Measurements from ENCODE around the gene HLCS. TPM values are rescaled to one million over a fixed set of nuclear protein-coding genes. Genes with fewer than 3 reads are reported as not detected.

HLCS gene
- total RNA-seq, 4 donors from 2014 or later = 20.0 to 75.4 (median 32.8) TPM

- Histone ChIP-seq H3K36me3 (no peaks in the 10 kb centered on the region), H3K27me3 (no peaks in the 10 kb centered on the region), H3K27ac (no peak overlapping the region), H3K4me3 (no peak overlapping the region), H3K9me3 (no peaks in the 10 kb centered on the region), H3K4me1 (peaks cover 0 to 13% (median 10%) of the 10 kb centered on the region in 4 donors)
- in situ Hi-C loops (cut with MboI; ENCODE audit: low pct_ligation_motif_present in 1 of 4, low pct_unique_long_range_greater_than_20kb in 1 of 4, low sequenced_read_pairs in 3 of 4) = no loop called here
- WGBS, 2 donors (ENCODE audit: low coverage in 1 of 2) = 91 to 92% methylated on average over 4 of the region's 4 CpGs
- intact Hi-C loops (cut with DNase I; ENCODE audit: low total_unique reads) = no loop called here
- TF ChIP-seq POLR2AphosphoS5 (IDR thresholded peaks at IDR 0.05) (no peak), POLR2A (IDR thresholded peaks at IDR 0.05) (no peak)
- no peak for DNase-seq
Measured at GRCh38 chr21:36786186-36786585, 180.3 kb downstream of the HLCS start.

GRCh38 chr21:36785615-36786014 lies 180.9 kb downstream of the HLCS start:
- 60 to 93% methylated on average over 1 to 2 of the region's 2 CpGs for WGBS, 2 donors (ENCODE audit: low coverage in 1 of 2)
- no peak for DNase-seq
- TF ChIP-seq CTCF (IDR thresholded peaks at IDR 0.05) (no peak), POLR2AphosphoS5 (IDR thresholded peaks at IDR 0.05) (no peak), EP300 (IDR thresholded peaks at IDR 0.05; ENCODE audit: low read depth) (no peak), POLR2A (IDR thresholded peaks at IDR 0.05) (no peak)
- Histone ChIP-seq H3K4me1 (peaks cover 0 to 13% (median 10%) of the 10 kb centered on the region in 4 donors), H3K4me3 (no peak overlapping the region), H3K27ac (no peak overlapping the region), H3K27me3 (no peaks in the 10 kb centered on the region), H3K36me3 (no peaks in the 10 kb centered on the region), H3K9me3 (no peaks in the 10 kb centered on the region)
- intact Hi-C loops (cut with DNase I; ENCODE audit: low total_unique reads) (no loop called here), in situ Hi-C loops (cut with MboI; ENCODE audit: low pct_ligation_motif_present in 1 of 4, low pct_unique_long_range_greater_than_20kb in 1 of 4, low sequenced_read_pairs in 3 of 4) (no loop called here)

- no peak overlapping the region for H3K27ac ChIP-seq
- DNase-seq = no peak
- H3K36me3 ChIP-seq = no peaks in the 10 kb centered on the region
- no peak overlapping the region for H3K4me3 ChIP-seq
- intact Hi-C loops (cut with DNase I; ENCODE audit: low total_unique reads) = no loop called here
- peaks cover 0 to 13% (median 10%) of the 10 kb centered on the region in 4 donors for H3K4me1 ChIP-seq
- H3K9me3 ChIP-seq = no peaks in the 10 kb centered on the region
- 74 to 80% methylated on average over 1 to 12 of the region's 12 CpGs for WGBS, 2 donors (ENCODE audit: low coverage in 1 of 2)
- no peaks in the 10 kb centered on the region for H3K27me3 ChIP-seq
- no peak for TF ChIP-seq POLR2AphosphoS5 (IDR thresholded peaks at IDR 0.05)
- no peak for TF ChIP-seq EP300 (IDR thresholded peaks at IDR 0.05; ENCODE audit: low read depth)
- TF ChIP-seq CTCF (IDR thresholded peaks at IDR 0.05) = no peak
- no peak for TF ChIP-seq POLR2A (IDR thresholded peaks at IDR 0.05)
- in situ Hi-C loops (cut with MboI; ENCODE audit: low pct_ligation_motif_present in 1 of 4, low pct_unique_long_range_greater_than_20kb in 1 of 4, low sequenced_read_pairs in 3 of 4) = no loop called here
Measured at GRCh38 chr21:36784947-36785346, 181.5 kb downstream of the HLCS start.

- WGBS, 2 donors (ENCODE audit: low coverage in 1 of 2) = 94 to 100% methylated on average over 2 to 8 of the region's 8 CpGs
- intact Hi-C loops (cut with DNase I; ENCODE audit: low total_unique reads) = no loop called here
- Histone ChIP-seq H3K9me3 (no peaks in the 10 kb centered on the region), H3K27ac (no peak overlapping the region), H3K4me3 (no peak overlapping the region), H3K36me3 (no peaks in the 10 kb centered on the region), H3K4me1 (peaks cover 0 to 10% (median 8%) of the 10 kb centered on the region in 4 donors), H3K27me3 (no peaks in the 10 kb centered on the region)
- in situ Hi-C loops (cut with MboI; ENCODE audit: low pct_ligation_motif_present in 1 of 4, low pct_unique_long_range_greater_than_20kb in 1 of 4, low sequenced_read_pairs in 3 of 4) = no loop called here
- DNase-seq = no peak
- TF ChIP-seq POLR2AphosphoS5 (IDR thresholded peaks at IDR 0.05) (no peak), EP300 (IDR thresholded peaks at IDR 0.05; ENCODE audit: low read depth) (no peak), POLR2A (IDR thresholded peaks at IDR 0.05) (no peak), CTCF (IDR thresholded peaks at IDR 0.05) (no peak)
Measured at GRCh38 chr21:36783612-36784374, 182.7 kb downstream of the HLCS start.
